Right renal pelvis (tissue), 4 donors: Measurements from ENCODE around the gene PRDM15. TPM values are rescaled to one million over a fixed set of nuclear protein-coding genes. Genes with fewer than 3 reads are reported as not detected.
A peak's percentile ranks its signal among the peaks of the same experiment; 100 is the strongest.

Experiments used
- DNase-seq, 4 donors: peaks; one replicate each; pipeline ENCODE4 v3.0.0-alpha.2; 2013; ENCODE audit warnings: low read depth in 4 of 4, low spot score in 3 of 4, missing footprints in 1 of 4
- polyA plus RNA-seq, 4 donors: library from polyadenylated mRNA; unstranded; fragments of 120-200 nt; gene quantifications; one replicate each; pipeline ENCODE4 v1.2.1, GENCODE V29; 2013; ENCODE audit not compliant: insufficient read length in 4 of 4

The PRDM15 gene
- polyA plus RNA-seq, 4 donors = 5.6 to 6.4 (median 6.2) TPM

- DNase-seq = no peak
Observed at GRCh38 chr21:41784456-41785102, 94.6 kb downstream of the PRDM15 start.

GRCh38 chr21:41783476-41784180 lies 95.5 kb downstream of the PRDM15 start:
- no peak for DNase-seq

- DNase-seq = no peak
Observed at GRCh38 chr21:41781050-41781410, 98.1 kb downstream of the PRDM15 start.

GRCh38 chr21:41780337-41781049 lies 98.7 kb downstream of the PRDM15 start:
- DNase-seq = no peak

- DNase-seq = no peak
Observed at GRCh38 chr21:41779659-41780058, 99.5 kb downstream of the PRDM15 start.

- no peak for DNase-seq
Observed at GRCh38 chr21:41778930-41779600, 100.1 kb downstream of the PRDM15 start.

- DNase-seq = peak in 1 of 4 donors; percentile 76
Observed at GRCh38 chr21:41777951-41778815, 101.0 kb downstream of the PRDM15 start.

- no peak for DNase-seq
Observed at GRCh38 chr21:41776778-41777177, 102.4 kb downstream of the PRDM15 start.

- no peak for DNase-seq
Observed at GRCh38 chr21:41775149-41775472, 104.0 kb downstream of the PRDM15 start.

GRCh38 chr21:41774467-41775148 lies 104.5 kb downstream of the PRDM15 start:
- DNase-seq = no peak

- no peak for DNase-seq
Observed at GRCh38 chr21:41772351-41773080, 106.6 kb downstream of the PRDM15 start.

GRCh38 chr21:41771625-41771945 lies 107.6 kb downstream of the PRDM15 start:
- no peak for DNase-seq

- DNase-seq = no peak
Observed at GRCh38 chr21:41770901-41771624, 108.1 kb downstream of the PRDM15 start.

- no peak for DNase-seq
Observed at GRCh38 chr21:41769933-41770332, 109.2 kb downstream of the PRDM15 start.

GRCh38 chr21:41769521-41769920 lies 109.6 kb downstream of the PRDM15 start:
- DNase-seq = no peak

- DNase-seq = no peak
Observed at GRCh38 chr21:41769111-41769510, 110.0 kb downstream of the PRDM15 start.

- DNase-seq = peak in 1 of 4 donors; percentile 69
Observed at GRCh38 chr21:41768437-41769042, 110.6 kb downstream of the PRDM15 start.
